Neural progenitor cell (in vitro differentiated cells): ENCODE results near the gene BCL10.

Experiments used
- EZH2 ChIP-seq: fragments of 200-600 bp; sonication (generic); IDR thresholded peaks from 2 replicates; pipeline ENCODE4 v1.6.1; 2017; ENCODE audit warnings: antibody characterized with exemption, mild to moderate bottlenecking, moderate library complexity
- TF ChIP-seq, protein P1 (sequence below): fragments of 200-600 bp; sonication (generic); IDR thresholded peaks from 2 replicates; pipeline ENCODE4 v1.5.1; 2017; ENCODE audit warnings: antibody characterized with exemption, mild to moderate bottlenecking

- TF ChIP-seq, protein P1, sequence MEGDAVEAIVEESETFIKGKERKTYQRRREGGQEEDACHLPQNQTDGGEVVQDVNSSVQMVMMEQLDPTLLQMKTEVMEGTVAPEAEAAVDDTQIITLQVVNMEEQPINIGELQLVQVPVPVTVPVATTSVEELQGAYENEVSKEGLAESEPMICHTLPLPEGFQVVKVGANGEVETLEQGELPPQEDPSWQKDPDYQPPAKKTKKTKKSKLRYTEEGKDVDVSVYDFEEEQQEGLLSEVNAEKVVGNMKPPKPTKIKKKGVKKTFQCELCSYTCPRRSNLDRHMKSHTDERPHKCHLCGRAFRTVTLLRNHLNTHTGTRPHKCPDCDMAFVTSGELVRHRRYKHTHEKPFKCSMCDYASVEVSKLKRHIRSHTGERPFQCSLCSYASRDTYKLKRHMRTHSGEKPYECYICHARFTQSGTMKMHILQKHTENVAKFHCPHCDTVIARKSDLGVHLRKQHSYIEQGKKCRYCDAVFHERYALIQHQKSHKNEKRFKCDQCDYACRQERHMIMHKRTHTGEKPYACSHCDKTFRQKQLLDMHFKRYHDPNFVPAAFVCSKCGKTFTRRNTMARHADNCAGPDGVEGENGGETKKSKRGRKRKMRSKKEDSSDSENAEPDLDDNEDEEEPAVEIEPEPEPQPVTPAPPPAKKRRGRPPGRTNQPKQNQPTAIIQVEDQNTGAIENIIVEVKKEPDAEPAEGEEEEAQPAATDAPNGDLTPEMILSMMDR, result no peak
- no peak for TF ChIP-seq EZH2
Observed at GRCh38 chr1:85290826-85291225, 14.4 kb upstream of the BCL10 start.
